Bronchial epithelial cell (primary cell): ENCODE measurements around the gene MMP10. TPM values are rescaled to one million over a fixed set of nuclear protein-coding genes. Genes with fewer than 3 reads are reported as not detected.
A peak's percentile ranks its signal among the peaks of the same experiment; 100 is the strongest.

Experiments used
- DNase-seq: peaks from one replicate; pipeline ENCODE4 v3.0.0-alpha.2; 2010; ENCODE audit warnings: low read depth
- FAIRE-seq: peaks from 2 replicates; lab custom pipeline; 2011; peaks lifted over from hg19 to GRCh38; lab: Jason Lieb, UNC
- H3K27me3 ChIP-seq: 2 replicates; pipeline ENCODE4 v1.5.1; 2011; ENCODE audit warnings: low read length; ENCODE audit not compliant: control insufficient read depth, insufficient read depth
- H3K36me3 ChIP-seq: 2 replicates; pipeline ENCODE4 v1.5.1; 2011; ENCODE audit warnings: low read length; ENCODE audit not compliant: control insufficient read depth, insufficient read depth
- H3K4me3 ChIP-seq: 2 replicates; pipeline ENCODE4 v1.5.1; 2011; ENCODE audit warnings: mild to moderate bottlenecking, low read depth, low read length, control low read depth
- CTCF ChIP-seq: IDR thresholded peaks from 2 replicates; pipeline ENCODE4 v1.5.1; 2011; ENCODE audit warnings: mild to moderate bottlenecking, moderate library complexity, low read length, control low read depth, inconsistent platforms; ENCODE audit not compliant: insufficient read depth, severe bottlenecking
- total RNA-seq: library from RNA; depleted of rRNA; stranded (reverse); fragments of >200 nt; gene quantifications from 2 replicates; pipeline ENCODE4 v1.2.1, GENCODE V29; 2014

MMP10 gene
- total RNA-seq, 1 donor from 2014 or later, result 4.2 TPM

DNA sequence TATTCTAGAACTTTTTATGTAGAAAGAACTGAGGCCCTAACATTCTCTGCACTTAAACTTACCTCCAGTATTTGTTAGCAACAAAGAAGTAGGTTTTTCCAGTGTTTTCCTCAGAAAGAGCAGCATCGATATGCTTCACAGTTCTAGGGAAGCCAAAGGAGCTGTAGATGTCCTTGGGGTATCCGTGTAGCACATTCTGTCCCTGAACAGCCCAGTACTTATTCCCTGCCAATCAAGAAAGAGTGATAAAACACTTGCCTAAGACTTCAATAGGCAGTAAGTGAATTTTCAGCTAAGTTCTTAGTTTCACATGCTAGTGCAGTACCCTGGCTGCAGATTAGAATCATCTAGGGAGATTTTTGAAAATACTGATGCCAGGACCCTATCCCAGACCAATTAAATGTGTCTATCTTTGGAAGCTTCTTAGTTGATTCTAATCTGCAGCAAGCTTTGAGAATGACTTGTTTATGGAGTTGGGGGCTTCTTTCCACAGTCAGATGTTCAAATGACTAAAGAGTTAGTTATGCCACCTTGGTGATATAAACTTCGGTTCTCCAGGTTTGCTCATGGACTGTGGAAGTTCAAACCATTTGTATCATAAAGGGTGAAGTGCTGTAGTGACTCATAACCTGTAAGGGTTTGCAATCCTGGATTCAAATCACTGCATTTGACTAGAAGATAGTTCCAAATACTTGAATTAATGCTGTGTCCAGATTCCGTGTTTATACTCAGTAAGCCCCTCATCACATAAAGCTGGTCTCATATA is 11.0 kb upstream of the MMP10 start:
- no peak overlapping the region for H3K4me3 ChIP-seq
- no peak for FAIRE-seq
- no peak for TF ChIP-seq CTCF
- H3K36me3 ChIP-seq, result no peaks in the 10 kb centered on the region
- H3K27me3 ChIP-seq, result no peaks in the 10 kb centered on the region
- DNase-seq, result peak; percentile 65

DNA sequence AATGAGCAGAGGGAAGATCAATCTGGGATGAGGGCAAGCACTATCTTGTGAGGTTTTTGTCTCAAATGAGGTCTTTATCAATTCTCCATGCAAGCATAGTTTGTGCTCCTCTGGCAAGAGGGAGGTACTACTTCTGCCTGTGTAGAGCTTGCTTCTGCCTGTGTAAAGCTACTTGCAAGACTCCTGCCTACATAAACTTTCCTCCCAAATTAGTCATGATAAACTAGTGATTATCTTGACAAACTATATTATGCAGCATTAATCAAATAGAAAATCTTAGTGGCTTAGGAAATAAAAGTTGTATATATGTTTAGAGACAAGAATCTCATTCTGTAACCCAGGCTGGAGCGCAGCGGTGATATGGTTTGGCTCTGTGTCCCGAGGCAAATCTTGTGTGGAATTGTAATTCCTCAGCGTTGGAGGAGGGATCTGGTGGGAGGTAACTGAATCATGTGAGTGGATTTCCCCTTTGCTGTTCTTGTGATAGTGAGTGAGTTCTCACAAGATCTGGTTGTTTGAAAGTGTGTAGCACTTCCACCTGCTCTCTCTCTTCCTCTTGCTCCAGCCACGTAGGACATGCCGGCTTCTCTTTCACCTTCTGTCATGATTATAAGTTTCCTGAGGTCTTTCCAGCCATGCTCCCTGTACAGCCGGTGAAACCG is 8.0 kb upstream of the MMP10 start:
- H3K4me3 ChIP-seq, result no peak overlapping the region
- no peaks in the 10 kb centered on the region for H3K27me3 ChIP-seq
- H3K36me3 ChIP-seq, result no peaks in the 10 kb centered on the region
- DNase-seq (no peak), FAIRE-seq (no peak)
- no peak for TF ChIP-seq CTCF

- DNase-seq (no peak), FAIRE-seq (no peak)
- no peaks in the 10 kb centered on the region for H3K27me3 ChIP-seq
- no peak overlapping the region for H3K4me3 ChIP-seq
- TF ChIP-seq CTCF, result no peak
- no peaks in the 10 kb centered on the region for H3K36me3 ChIP-seq
Observed at GRCh38 chr11:102784380-102784779, 4.0 kb upstream of the MMP10 start.

GRCh38 chr11:102783720-102784119 is 3.3 kb upstream of the MMP10 start:
- FAIRE-seq, result peak; percentile 73
- Histone ChIP-seq H3K36me3 (no peaks in the 10 kb centered on the region), H3K4me3 (no peak overlapping the region), H3K27me3 (no peaks in the 10 kb centered on the region)
- TF ChIP-seq CTCF, result no peak
- peak; percentile 99 for DNase-seq

GRCh38 chr11:102783016-102783415 is 2.6 kb upstream of the MMP10 start:
- Histone ChIP-seq H3K36me3 (no peaks in the 10 kb centered on the region), H3K4me3 (no peak overlapping the region), H3K27me3 (no peaks in the 10 kb centered on the region)
- no peak for TF ChIP-seq CTCF
- peak; percentile 79 for DNase-seq
- no peak for FAIRE-seq
